ELR (cell line): Measurements from ENCODE around the gene OLAH.
"Not testable (repeated sequence)": the region's sequence is repeated elsewhere in the genome, so short reads cannot be mapped to it uniquely, and the experiment has no call there.

Experiments
- DNase-seq: peaks from one replicate; pipeline ENCODE4 v3.0.0-alpha.2; 2015; ENCODE audit warnings: low read depth

Gene OLAH

DNA sequence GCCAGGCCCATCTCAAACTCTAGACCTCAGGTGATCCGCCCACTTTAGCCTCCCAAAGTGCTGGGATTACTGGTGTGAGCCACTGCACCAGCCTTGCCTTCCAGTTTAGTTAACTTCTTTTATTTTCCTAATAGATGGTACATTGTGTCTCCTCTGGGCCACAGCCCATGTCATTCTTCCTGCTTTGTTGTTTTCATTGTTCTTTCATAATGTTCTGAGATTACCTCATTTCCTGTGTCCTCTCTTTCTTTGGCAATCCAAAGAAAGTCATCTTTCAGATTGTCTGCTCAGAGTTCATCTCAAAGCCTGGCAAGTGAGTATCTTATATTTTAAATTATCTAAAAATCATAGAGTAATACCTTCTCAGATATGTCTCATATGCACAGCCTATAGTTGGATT, at the start of gene OLAH:
Gene OLAH, plus strand, starts transcription at position 270 of the 400 bp plus-strand sequence. CDS start 3,346 bp downstream, outside the sequence.
- DNase-seq: peak; percentile 38

DNA sequence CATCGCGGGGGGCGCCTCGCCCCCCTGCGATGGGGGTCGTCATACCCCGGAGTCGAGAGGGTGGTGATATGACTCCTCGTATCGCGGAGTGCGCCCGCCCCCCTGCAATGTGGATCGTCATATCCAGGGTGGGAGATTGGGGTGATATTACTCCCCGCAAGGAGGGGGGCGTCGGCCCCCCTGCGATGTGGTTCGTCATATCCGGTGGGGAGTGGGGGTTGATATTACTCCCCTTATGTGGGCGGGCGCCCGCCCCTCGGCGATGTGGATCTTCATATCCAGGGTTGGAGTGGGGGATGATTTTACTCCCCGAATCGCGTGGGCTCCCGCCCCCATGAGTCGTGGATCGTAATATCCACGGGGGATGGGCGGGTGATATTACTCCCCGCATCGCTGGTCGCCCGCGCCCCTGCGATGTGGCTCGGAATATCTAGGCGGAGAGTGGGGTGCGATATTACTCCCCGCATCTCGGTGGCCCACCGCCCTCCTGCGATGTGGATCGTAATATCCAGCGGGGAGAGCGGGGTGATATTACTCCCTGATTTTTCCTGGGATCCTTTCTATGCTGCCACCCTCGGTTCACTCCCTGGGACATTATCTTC, 47.7 kb upstream of the OLAH start:
- DNase-seq: no peak

DNA sequence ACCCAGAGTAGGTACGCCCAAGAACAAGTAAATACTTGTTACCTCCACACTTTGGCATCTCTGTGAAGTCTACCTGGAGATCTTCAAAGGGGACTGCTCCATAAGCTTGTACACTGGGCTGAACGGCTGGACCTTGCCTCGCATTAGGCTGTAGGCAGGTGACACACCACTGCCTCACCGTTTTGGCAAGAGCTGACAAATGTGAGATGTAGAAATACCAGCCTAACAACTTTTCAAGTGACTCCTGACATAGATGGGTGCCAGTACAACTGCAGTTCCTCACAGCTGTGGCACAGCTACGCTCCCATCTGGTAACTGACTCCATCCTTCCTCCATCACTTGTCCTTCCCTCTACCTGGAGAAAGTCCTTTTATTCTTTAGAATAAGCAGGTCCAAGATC, 30.2 kb upstream of the OLAH start:
- DNase-seq: not testable (repeated sequence)

DNA sequence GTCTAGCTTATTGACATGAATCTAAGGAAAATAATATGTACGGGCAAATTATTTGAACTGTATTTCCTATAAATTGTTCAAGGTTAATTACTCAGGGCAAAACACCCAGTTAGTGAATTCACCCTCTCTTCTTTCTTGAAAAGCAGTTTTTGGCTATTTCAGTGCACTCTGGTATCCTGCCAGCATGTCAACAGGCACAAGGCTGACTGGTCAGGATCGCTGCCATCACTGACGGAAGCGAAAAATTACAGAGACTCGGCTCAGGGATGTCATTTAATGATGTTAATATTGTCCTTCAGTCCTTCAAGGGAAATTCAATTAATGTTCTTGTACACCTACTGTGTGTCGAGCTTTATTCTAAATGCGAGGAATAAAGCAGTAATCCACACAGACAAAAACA, 28.3 kb upstream of the OLAH start:
- DNase-seq: no peak

DNA sequence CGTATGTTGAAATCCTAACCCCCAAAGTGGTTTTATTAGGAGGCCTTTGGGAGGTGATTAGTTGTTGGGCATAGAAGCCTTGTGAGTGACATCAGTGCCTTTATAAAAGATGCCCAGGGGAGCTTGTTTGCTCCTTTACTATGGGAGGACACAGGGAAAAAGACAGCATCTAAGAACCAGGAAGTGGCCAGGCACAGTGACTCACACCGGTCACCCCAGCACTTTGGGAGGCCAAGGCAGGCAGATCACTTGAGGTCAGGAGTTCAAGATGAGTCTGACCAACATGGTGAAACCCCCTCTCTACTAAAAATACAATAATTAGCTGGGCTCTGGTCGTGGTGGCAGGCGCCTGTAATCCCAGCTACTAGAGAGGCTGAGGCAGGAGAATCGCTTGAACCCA, 22.8 kb upstream of the OLAH start:
- peak; percentile 60 for DNase-seq

DNA sequence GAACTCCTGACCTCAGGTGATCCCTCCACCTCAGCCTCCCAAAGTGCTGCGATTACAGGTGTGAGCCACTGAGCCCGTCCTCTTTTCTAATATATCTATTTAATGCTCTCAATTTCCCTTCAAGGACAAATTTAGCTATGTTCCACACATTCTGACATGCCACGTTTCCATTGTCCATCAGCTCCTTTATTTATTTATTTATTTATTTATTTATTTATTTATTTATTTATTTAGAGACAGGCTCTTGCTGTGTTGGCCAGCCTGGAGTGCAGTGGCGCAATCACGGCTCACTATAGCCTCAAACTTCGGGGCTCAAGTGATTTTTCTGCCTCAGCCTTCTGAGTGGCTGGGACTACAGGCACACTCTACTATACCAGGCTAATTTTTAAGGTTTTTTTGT, 20.7 kb upstream of the OLAH start:
- DNase-seq: not testable (repeated sequence)

DNA sequence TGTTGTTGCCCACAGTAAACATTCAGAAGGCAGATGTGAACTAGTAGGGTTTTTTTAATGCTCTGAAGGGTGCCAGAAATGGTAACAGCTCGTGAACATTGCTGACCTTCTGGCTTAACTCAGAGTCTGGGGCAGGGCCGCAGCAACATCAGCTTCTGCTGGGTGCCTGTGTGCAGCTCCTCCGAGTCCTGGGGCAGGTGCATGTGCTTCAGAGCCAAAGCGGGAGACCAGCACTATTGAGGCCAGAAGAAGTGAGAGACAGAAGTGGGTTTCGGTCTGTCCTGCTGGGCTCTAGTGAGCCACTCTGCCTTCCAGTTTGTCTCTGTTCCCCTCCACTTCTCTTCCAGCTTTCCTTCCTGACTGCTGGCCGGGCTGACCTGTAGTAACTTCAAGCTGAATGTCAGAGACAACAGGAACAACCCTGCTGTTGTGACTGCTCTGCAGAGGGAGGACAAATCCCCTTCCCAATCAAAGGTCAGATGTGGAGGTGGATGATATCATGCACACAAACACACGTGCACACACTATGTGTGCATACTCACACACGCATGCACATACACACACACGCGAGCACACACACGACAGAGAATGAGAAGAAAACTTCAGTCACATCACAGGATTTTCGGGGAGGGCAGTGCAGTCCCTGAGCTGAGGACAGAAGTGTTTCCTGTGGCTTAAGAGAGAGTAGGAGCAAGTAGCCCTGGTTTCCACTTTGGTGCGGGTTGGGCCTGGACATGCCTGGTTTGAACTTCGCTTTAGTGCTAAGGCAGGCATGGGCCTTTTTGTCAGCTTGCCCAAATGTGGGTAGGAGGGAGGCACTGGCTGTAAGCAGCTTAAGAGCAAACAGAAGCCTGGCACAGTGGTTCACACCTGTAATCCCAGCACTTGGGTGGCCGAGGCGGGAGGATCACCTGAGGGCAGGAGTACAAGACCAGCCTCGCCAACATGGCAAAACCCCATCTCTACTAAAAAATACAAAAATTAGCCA, 19.4 kb upstream of the OLAH start:
- not testable (repeated sequence) for DNase-seq

DNA sequence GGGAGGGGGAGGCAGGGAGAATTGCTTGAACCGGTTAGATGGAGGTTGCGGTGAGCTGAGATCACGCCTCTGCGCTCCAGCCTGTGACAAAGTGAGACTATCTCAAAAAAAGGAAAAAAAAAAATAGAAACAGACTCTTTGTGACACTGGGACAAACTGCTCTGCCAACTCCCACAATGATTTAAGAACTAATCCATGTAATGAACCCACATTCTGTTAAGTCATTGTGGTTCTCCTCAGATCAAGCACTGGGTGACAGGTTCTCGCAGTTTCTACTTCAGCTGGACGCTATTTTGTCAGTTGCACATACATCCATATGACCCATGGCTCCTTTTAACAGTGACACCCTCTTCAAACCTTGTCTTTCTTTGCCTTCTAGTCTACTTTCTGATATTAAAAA, 18.7 kb upstream of the OLAH start:
- not testable (repeated sequence) for DNase-seq

DNA sequence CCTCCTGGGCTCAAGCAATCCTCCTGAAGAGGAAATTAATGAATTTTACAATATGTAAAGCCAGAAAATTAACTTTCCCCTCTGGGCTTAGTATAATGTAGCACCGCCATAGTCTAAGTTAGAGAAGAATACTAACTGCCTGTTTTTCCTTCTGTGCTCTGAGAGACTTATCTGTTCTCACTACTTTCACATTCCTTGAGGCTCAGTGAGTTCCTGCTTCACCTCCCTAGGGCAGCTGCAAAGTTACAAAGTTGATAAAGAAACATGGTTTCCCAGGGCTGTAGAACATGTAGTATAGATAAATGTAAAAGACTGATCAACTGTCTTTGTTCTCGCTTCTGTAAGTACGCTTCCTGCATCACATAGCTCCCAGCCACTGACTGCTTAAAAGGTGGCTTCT, 16.0 kb upstream of the OLAH start:
- DNase-seq: no peak

DNA sequence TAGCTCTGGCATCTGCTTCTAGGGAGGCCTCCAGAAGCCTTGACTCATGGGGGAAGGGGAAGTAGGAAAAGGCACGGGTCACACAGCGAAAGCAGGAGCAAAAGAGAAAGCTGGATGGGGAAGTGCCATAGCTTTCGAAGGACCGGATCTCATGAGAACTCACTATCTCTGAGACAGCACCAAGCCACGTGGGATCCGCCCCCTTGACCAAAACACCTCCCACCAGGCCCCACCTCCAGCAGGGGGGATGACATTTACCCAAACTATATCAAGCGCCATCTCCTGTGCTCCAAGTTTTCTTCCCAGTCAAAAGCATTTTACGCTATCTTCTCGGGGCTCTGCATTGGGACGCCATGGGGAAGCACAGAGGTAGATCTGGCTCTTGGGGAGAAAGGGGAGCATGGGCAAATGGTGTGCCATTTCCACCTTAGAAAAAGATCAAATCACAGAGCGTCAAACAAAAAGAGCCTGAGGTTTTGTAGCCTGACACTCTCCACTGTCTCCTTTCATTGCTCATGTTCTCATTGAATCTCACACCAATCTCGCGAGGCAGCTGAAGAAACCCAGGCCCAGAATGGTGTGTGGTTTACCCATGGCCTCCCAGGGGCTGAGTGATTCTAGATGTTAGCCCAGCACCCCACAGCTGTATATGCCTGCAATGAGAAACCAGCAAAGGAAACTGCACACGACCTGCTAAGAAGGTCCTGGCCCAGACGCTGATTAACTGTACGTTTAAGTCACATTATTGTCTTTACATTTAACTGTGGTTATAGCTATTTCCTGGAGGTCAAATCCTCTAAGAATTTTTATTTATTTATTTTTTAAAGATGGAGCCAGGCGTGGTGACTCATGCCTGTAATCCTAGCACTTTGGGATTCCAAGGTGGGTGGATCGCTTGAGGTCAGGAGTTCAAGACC, 8.1 kb upstream of the OLAH start:
- peak; percentile 72 for DNase-seq

DNA sequence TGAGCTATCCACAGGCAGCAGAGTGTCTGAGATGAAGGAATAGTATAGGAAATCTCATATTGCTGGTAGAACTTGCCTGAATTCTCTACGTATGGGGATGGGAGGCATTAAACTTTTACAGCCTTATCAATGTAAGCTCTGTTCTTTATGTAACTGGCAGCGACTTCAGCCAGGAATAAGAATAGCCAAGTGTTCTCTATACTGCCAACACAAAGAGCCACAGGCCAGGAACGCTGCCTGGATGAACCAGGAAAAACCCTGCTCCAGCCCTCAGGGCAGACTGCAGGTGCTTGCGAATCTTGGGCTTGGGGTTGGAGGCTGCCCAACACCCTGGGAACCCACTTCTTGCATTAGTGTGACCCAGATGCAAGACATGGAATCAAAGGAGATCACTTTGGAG, 6.1 kb upstream of the OLAH start:
- no peak for DNase-seq

DNA sequence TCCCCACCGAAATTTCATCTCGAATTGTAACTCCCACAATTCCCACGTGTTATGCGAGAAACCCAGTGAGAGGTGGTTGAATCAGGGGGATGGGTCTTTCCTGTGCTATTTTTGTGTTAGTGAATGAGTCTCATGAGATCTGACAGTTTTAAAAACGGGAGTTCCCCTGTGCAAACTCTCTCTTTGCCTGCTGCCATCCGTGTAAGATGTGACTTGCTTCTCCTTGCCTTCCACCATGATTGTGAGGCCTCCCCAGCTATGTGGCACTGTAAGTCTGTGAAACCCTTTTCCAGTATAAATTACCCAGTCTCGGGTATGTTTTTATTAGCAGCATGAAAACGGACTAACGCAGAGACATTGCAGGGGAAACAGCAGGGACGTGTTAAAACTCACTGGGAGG, 5.3 kb upstream of the OLAH start:
- no peak for DNase-seq

DNA sequence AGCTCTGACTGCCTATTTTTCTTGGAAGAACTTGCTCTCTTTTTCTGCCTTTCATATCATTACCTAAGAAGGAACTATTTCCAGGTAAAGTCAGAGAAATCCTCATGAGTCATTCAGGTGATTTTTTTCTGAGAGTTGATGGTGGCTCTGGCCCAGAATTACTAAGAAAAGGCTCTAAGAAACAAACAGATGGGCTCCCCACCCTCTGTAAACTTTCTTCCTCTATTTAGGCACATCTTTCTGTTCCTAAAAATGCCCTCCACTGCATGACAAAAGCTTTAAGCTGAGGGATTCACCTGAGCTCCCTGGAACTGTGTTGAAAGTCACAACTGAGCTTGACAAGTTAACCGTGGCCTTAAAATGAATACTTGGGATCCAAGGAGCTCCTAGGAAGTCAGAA, 1.6 kb downstream of the OLAH start:
- DNase-seq: no peak

DNA sequence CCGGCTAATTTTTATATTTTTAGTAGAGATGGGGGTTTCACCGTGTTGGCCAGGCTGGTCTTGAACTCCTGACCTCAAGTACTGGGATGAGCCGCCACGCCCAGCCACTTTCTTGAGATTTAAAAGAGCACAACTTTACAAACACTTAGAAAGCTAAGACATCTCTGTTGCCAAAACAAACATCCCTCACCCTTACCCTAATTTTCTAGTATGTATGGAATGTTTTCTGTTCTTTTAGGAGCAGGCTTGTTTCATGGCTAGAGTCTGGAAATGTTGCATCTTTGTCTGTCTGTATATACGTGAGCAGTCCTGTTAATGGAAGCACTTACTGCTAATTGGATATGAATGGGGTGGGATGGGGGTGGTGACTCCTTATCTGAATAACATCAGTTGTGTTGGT, 2.9 kb downstream of the OLAH start:
- no peak for DNase-seq

DNA sequence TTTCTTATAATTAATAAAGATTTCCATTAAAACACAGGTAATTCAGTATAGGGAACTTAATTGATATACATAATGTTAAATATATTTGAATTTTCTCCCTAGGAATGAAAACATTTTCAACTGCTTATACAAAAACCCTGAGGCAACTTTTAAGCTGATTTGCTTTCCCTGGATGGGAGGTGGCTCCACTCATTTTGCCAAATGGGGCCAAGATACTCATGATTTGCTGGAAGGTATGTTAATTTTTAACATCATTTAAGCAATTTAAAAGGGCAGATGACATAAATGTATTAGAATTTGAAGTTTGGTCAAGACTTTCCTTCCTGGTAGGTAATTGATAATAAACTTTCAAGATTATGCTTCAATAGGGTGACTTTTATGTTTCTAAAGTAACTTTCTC, 5.8 kb downstream of the OLAH start:
- DNase-seq: no peak

DNA sequence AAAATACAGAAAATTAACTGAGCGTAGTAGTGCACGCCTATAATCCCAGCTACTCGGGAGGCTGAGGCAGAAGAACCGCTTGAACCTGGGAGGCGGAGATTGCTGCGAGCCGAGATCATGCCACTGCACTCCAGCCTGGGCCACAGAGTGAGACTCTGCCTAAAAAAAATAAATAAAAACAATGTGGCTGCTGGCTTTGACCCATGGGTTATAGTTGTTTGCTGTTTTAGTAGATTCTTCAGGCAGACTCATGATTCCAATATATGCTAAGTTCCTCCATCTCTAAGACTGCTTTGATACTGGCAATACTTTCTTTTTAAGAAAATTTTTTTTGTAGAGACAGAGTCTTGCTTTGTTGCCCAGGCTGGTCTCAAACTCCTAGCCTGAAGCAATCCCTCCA, 8.4 kb downstream of the OLAH start:
- DNase-seq: no peak

DNA sequence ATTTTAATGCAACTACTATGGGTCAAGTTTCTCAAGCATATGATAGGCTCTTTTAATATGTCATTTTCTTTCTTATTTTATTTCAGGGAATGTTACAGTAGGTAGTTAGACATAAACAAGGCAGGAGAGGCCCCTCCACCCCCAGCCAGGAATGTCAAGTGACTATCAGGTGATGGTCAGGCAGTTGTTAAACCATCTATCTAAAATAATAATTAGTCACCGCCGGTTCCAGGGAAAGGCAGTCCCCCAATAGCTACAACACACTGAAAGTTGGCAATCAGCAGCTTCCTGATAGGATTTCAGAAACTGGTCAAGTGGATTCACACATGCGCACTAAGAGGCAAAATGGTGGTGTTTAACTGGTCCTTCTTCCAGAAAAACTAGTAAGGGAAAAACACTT, 9.3 kb downstream of the OLAH start:
- DNase-seq: no peak

DNA sequence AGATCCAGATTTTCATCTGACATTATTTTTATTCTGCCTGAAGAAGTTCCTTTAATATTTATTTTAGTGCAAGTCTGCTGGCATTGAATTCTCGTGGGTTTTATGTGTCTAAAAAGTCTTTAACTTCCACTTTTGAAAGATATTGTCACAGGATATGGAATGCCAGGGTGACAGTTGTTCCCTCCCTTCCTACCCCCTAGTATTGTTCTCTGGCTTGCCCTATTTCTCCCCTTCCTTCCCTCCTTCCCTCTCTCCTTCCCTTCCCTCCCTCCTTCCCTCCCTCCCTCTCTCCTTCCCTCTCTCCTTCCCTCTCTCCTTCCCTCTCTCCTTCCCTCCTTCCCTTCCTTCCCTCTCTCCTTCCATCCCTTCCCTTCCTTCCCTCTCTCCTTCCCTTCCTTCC, 14.9 kb downstream of the OLAH start:
- DNase-seq: no peak

DNA sequence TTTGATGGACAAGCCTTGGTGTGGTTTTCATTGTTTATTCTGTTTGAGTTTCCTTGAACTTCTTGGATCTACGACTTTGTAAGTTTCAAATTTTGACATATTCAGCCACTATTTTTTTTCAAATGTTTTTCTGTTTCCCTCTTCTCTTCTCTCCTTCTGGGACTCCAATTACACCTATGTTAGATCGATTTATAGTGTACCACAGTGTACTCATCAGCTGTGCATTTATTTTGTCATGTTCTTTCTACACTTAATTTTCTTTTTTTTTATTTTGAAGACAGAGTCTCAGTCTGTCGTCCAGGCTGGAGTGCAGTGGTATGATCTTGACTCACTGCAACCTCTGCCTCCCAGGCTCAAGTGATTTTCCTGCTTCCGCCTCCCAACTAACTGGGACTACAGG, 16.2 kb downstream of the OLAH start:
- DNase-seq: no peak

DNA sequence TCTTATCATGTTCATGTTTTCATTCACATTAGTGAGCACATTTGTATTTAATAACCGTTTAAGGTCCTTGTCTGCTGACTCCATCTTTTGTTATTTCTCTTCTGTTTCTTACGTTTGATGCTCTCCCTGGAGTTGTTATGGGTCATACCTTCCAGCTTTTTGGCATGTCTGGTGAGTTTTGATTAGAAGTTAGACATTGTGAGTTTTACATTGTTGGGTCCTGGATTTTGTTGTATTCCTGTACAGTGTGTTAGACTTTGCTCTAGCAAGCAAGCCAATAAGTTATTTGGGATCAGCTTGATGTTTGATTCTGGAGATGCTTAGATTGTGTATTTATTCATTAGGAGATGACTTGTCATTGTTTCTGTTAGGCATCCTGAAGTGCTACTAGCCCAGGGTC, 16.9 kb downstream of the OLAH start:
- no peak for DNase-seq

DNA sequence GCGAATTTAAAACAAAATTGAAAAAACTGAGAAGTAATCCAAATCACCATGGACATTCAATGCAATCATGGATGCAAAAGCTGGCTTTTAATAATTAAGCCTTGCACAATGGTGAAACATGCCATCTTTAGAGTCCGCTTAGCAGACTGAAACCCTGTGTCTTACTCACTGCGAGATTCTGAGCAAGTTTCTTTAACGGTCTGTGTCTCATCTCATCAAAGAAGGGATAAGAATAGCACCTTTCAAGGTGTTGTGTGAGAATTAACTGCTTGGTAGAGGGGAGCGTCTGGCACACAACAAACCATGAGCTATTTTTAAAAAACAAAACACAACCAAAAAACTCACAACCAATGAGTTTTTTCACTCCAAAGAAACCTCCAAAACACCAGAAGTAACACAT, 23.4 kb downstream of the OLAH start:
- no peak for DNase-seq

DNA sequence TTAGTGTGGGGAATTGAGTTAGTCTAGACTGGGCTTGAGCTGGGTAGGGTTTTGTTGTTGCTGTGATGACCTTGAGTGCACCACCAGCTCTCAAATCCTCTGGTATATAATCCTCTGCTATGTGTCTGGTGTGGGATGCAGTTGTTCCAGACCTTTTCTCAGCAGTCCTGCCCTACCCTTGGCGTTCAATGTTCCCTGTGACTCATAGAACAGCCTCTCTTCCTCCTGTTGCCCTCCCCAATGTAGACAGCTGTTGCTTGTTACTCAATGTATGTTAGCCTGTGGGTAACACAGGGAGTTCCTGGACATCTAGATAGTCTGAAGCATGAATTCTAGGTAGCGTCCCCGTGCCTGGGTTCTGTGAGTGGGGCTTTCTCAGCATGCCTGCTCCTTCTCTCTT, 25.1 kb downstream of the OLAH start:
- peak; percentile 10 for DNase-seq
